ENCODE measurements around the gene ASIC4. TPM values are rescaled to one million over a fixed set of nuclear protein-coding genes. Genes with fewer than 3 reads are reported as not detected.

The ASIC4 gene
- total and polyA plus RNA-seq, 2 of the 8 experiments (the other 6 are each of a cell fraction or from before 2014, with no cell fraction given), result 0.12 to 0.22 TPM

GRCh38 chr2:219516888-219517287, 2.6 kb downstream of the ASIC4 start:
- Histone ChIP-seq H3K79me1 (ENCODE audit: low read depth, low read length) (no peaks in the 10 kb centered on the region), H3K23me2 (ENCODE audit: low read depth, low read length) (peaks cover 3% of the 10 kb centered on the region; the same call in 1 of the 2 replicates), H3K4me3 (ENCODE audit: extremely low read depth in 1 of 4, insufficient read depth in 2 of 4, low read depth in 3 of 4, low read length in 4 of 4) (no peak overlapping the region), H3K9ac (replicated peaks in 1 of 4; ENCODE audit: extremely low read depth in 1 of 4, low read depth in 3 of 4, low read length in 3 of 4) (no peak overlapping the region), H3K27me3 (replicated peaks in 1 of 4; ENCODE audit: control insufficient read depth in 3 of 4, extremely low read depth in 1 of 4, insufficient read depth in 3 of 4, low read length in 3 of 4) (peaks cover 2 to 51% (median 40%) of the 10 kb centered on the region in 4 experiments), H2BK20ac (ENCODE audit: low read length) (no peak overlapping the region), H3K36me3 (ENCODE audit: control insufficient read depth in 2 of 4, insufficient read depth in 4 of 4, low read length in 3 of 4) (no peaks in the 10 kb centered on the region), H3K4me2 (ENCODE audit: insufficient read depth in 1 of 2, low read depth in 2 of 2, low read length in 2 of 2) (no peak overlapping the region), H2BK5ac (ENCODE audit: low read depth, low read length) (no peak overlapping the region), H3K79me2 (ENCODE audit: control insufficient read depth in 1 of 2, insufficient read depth in 2 of 2, low read length in 2 of 2) (no peaks in the 10 kb centered on the region), H2BK15ac (ENCODE audit: low read length) (no peak overlapping the region), H3K23ac (ENCODE audit: insufficient read length) (no peak overlapping the region), H4K91ac (replicated peaks; ENCODE audit: insufficient read length, low read length) (no peak overlapping the region), H2AK5ac (ENCODE audit: low read depth, low read length) (no peak overlapping the region), H3K56ac (replicated peaks; ENCODE audit: insufficient read length, low read depth, low read length) (no peak overlapping the region), H4K8ac (ENCODE audit: extremely low read depth, insufficient read depth, low read length) (no peak overlapping the region), H3K4me1 (replicated peaks in 1 of 4; ENCODE audit: control insufficient read depth in 3 of 4, insufficient read depth in 4 of 4, low read length in 3 of 4) (peaks cover 4 to 39% (median 33%) of the 10 kb centered on the region in 4 experiments), H2AFZ (ENCODE audit: low read length) (no peak overlapping the region), H3K14ac (ENCODE audit: insufficient read length) (no peak overlapping the region), H4K20me1 (replicated peaks in 1 of 2; ENCODE audit: control insufficient read depth in 1 of 2, insufficient read depth in 2 of 2, low read length in 2 of 2) (peaks cover 2 to 5% of the 10 kb centered on the region in 2 experiments), H3K4ac (replicated peaks; ENCODE audit: insufficient read length, low read depth, low read length) (no peak overlapping the region), H2BK12ac (ENCODE audit: low read depth, low read length) (no peak overlapping the region), H4K5ac (ENCODE audit: insufficient read length, low read depth, low read length) (no peak overlapping the region), H3K9me3 (ENCODE audit: insufficient read depth in 2 of 2, low read depth in 1 of 2, low read length in 1 of 2) (no peaks in the 10 kb centered on the region), H3K27ac (ENCODE audit: low read depth, low read length) (no peak overlapping the region), H3K18ac (ENCODE audit: extremely low read depth, low read length) (no peak overlapping the region), H2BK120ac (replicated peaks; ENCODE audit: low read depth, low read length) (no peak overlapping the region)
- POLR2A ChIA-PET (ENCODE audit: partially characterized antibody), result interaction anchor here (0.9 to 5.5 kb wide), 2 partner anchors 20 to 35 kb away, joined by 4 to 36 read pairs; partner anchors contain the start of gene GMPPA
- CTCF ChIA-PET (ENCODE audit: partially characterized antibody), result interaction anchor here (1.5 to 113.1 kb wide), 5 partner anchors 10 to 119 kb away, joined by 4 to 7248 read pairs (median 407); partner anchors contain the start of genes DES, GMPPA and SPEG
- 92% methylated on average over 6 of the region's 7 CpGs; no CpG with 5 or more reads in 1 of the 2 experiments for WGBS, 2 experiments (ENCODE audit: extremely low coverage in 1 of 2, insufficient coverage in 1 of 2, insufficient read length in 1 of 2, insufficient replicate concordance in 2 of 2, low coverage in 1 of 2, low lambda C conversion rate in 2 of 2, missing lambda C conversion rate in 1 of 2)
- DNase-seq (ENCODE audit: low read depth in 1 of 2, low spot score in 2 of 2) (no peak), FAIRE-seq (no peak)
- no peak for TF ChIP-seq KDM5A (IDR thresholded peaks at IDR 0.05; ENCODE audit: low read length)
- no peak for TF ChIP-seq EGR1 (IDR thresholded peaks at IDR 0.05; ENCODE audit: borderline replicate concordance, low read depth, low read length)
- TF ChIP-seq BCL11A (IDR thresholded peaks at IDR 0.05; ENCODE audit: low read depth in 2 of 2, low read length in 2 of 2), result no peak
- no peak for TF ChIP-seq RNF2 (IDR thresholded peaks at IDR 0.05; ENCODE audit: borderline replicate concordance, low read depth, low read length, missing control alignments, poor library complexity, severe bottlenecking)
- no peak for TF ChIP-seq CHD1 (IDR thresholded peaks at IDR 0.05; ENCODE audit: low read depth, low read length)
- TF ChIP-seq ZNF274 (IDR thresholded peaks at IDR 0.05; ENCODE audit: borderline replicate concordance, extremely low read depth, low read length), result no peak
- TF ChIP-seq SIRT6 (IDR thresholded peaks at IDR 0.05; ENCODE audit: low read length), result no peak
- no peak for TF ChIP-seq RBBP5 (IDR thresholded peaks at IDR 0.05; ENCODE audit: borderline replicate concordance, low read depth, low read length)
- TF ChIP-seq SIX5 (IDR thresholded peaks at IDR 0.05; ENCODE audit: low read depth, low read length), result no peak
- TF ChIP-seq SIN3A (conservative IDR thresholded peaks at IDR 0.05 in 1 of 2, IDR thresholded peaks at IDR 0.05 in 1 of 2; ENCODE audit: low read depth in 1 of 2, low read length in 2 of 2), result no peak
- TF ChIP-seq RXRA (IDR thresholded peaks at IDR 0.05; ENCODE audit: insufficient read depth, low read depth, low read length), result no peak
- no peak for TF ChIP-seq CBX5 (IDR thresholded peaks at IDR 0.05; ENCODE audit: low read depth, low read length)
- no peak for TF ChIP-seq ASH2L (IDR thresholded peaks at IDR 0.05; ENCODE audit: low read length)
- TF ChIP-seq CTBP2 (IDR thresholded peaks at IDR 0.05; ENCODE audit: borderline replicate concordance, insufficient read depth, insufficient read length, low read length), result no peak
